AG10803 (cell line): ENCODE data around the gene PLCB4.

Experiments
- DNase-seq: peaks from one replicate; pipeline ENCODE4 v3.0.0; 2010; ENCODE audit warnings: low read depth
- H3K4me3 ChIP-seq: 2 replicates; pipeline ENCODE4 v1.5.1; 2011; ENCODE audit warnings: mild to moderate bottlenecking, low read length, control low read depth
- CTCF ChIP-seq: conservative IDR thresholded peaks from 2 replicates; pipeline ENCODE4 v1.5.1; 2011; ENCODE audit warnings: mild to moderate bottlenecking, low read length, control low read depth, inconsistent platforms

The PLCB4 gene

GRCh38 chr20:9398882-9399281 is 330.0 kb downstream of the PLCB4 start:
- no peak for TF ChIP-seq CTCF
- no peak overlapping the region for H3K4me3 ChIP-seq
- no peak for DNase-seq

DNA sequence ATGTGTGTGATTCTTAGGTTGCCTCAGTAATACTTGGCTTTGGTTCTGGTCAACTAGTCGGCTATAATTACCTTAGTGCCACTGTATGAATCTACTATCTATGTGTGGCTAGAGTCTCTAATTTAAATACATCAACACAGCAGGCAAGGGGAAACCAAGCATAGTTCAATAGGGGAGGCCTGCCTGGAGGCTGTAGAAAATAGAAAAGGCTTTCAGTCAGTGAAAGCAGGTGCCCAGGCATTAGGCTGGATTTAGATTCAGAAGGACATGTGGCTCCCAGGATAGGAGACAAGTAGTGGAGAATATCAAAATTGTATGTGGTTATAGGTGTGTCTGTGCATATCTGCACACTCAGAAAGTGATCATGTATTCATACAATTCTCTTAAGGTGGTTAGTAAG is 330.4 kb downstream of the PLCB4 start:
- no peak overlapping the region for H3K4me3 ChIP-seq
- no peak for TF ChIP-seq CTCF
- DNase-seq: no peak

- no peak overlapping the region for H3K4me3 ChIP-seq
- peak; percentile 20 for DNase-seq
- no peak for TF ChIP-seq CTCF
Observed at GRCh38 chr20:9400171-9401025, 331.5 kb downstream of the PLCB4 start.

DNA sequence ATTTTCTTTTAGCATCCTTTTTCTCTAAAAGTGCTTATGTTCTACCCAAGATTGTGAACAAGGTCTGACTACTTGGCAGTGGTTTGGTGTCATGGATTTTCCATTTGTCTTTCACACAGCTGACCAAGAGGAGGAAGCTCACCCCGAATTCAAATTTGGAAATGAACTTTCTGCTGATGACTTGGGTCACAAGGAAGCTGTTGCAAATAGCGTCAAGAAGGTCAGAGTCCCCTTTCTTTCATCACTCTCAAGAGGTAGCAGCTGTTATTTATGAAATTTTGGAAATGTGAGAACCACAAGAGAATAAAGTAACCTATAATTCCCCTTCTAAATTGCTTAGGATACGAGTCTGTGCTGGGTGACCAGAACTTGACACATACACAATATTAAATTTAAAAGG is 332.5 kb downstream of the PLCB4 start:
- no peak for DNase-seq
- TF ChIP-seq CTCF: no peak
- no peak overlapping the region for H3K4me3 ChIP-seq

DNA sequence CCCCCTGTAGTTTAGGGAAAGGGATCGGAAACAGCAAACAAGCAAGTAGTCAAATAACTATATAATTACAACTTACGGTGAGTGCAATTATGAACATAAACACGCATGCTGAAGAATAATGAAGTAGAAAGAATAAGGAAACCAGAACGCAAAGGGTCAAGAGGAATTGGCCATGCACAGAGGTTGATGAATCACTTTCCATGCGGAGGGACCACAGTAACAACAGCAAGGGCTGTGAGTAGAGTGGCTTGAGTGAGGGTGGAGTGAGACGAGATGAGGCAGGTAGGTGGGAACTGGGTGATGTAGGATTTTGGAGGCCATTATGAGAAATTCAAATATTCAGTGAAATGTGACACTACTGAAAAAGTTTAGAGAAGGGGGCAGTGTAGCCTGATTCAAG is 333.3 kb downstream of the PLCB4 start:
- no peak for TF ChIP-seq CTCF
- no peak for DNase-seq

GRCh38 chr20:9402546-9402945 is 333.7 kb downstream of the PLCB4 start:
- H3K4me3 ChIP-seq: no peak overlapping the region
- TF ChIP-seq CTCF: no peak
- DNase-seq: no peak

More for the DNA sequence above, 333.3 kb downstream of the PLCB4 start:
- H3K4me3 ChIP-seq: no peak overlapping the region

DNA sequence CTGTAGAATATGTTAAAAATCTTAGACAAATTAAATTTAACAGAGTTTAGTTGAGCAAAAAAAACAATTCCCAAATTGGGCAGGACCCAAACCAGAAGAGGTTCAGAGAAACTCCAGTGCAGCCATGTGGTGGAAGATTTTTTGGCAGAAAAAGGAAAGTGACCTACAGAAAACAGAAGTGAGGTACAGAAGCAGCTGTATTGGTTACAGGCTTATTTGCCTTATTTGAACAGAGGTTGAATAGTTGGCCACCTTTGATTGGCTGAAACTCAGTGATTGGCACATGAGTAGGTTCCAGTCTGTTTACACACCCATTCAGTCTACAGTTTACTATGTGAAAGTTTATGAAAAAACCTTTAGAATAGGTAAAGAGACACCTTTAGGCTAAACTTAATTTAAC is 334.6 kb downstream of the PLCB4 start:
- no peak for DNase-seq
- no peak overlapping the region for H3K4me3 ChIP-seq
- no peak for TF ChIP-seq CTCF
